ENCODE measurements around the gene SLC25A21. TPM values are rescaled to one million over a fixed set of nuclear protein-coding genes. Genes with fewer than 3 reads are reported as not detected.
A peak's percentile ranks its signal among the peaks of the same experiment; 100 is the strongest.

SLC25A21 gene
- total and polyA plus RNA-seq, 2 of the 13 experiments (the other 11 are each of a cell fraction or from before 2014, with no cell fraction given) = 1.9 to 2.9 TPM

- POLR2A ChIA-PET = no interaction called here
- Histone ChIP-seq H3K9me3 (ENCODE audit: low read length) (peaks cover 13% of the 10 kb centered on the region; the same call in 1 of the 2 replicates), H3K27ac (ENCODE audit: extremely low read length, insufficient read depth, low read length) (no peak overlapping the region), H3K4me3 (replicated peaks in 1 of 3; ENCODE audit: insufficient read depth in 1 of 3, low read depth in 2 of 3, low read length in 3 of 3) (no peak overlapping the region), H3K9ac (ENCODE audit: insufficient read depth, low read depth, low read length) (no peak overlapping the region), H4K20me1 (ENCODE audit: insufficient read depth, low read length) (no peaks in the 10 kb centered on the region), H3K79me2 (ENCODE audit: insufficient read depth, low read length) (no peaks in the 10 kb centered on the region), H2AFZ (ENCODE audit: low read length) (no peak overlapping the region), H3K4me1 (ENCODE audit: insufficient read depth, low read length) (no peaks in the 10 kb centered on the region), H3K4me2 (ENCODE audit: low read depth, low read length) (no peak overlapping the region), H3K27me3 (ENCODE audit: control insufficient read depth in 1 of 2, insufficient read depth in 2 of 2, low read length in 2 of 2) (no peaks in the 10 kb centered on the region), H3K36me3 (replicated peaks in 1 of 2; ENCODE audit: control insufficient read depth in 1 of 2, insufficient read depth in 2 of 2, low read length in 2 of 2) (no peaks in the 10 kb centered on the region)
- FAIRE-seq = no peak
- no TSS peak for BruUV-seq (replicated peaks)
- CTCF ChIA-PET (ENCODE audit: low intra/inter-chr PET ratio, low total read pairs) = no interaction called here
- WGBS (ENCODE audit: low lambda C conversion rate) = 38% methylated on average over 1 of the region's 1 CpG
- ATAC-seq = no peak
- intact Hi-C loops (cut with micrococcal nuclease; ENCODE audit: unreplicated experiment) (no loop called here), in situ Hi-C loops (cut with HindIII; ENCODE audit: extremely low pct_ligation_motif_present, low pct_unique_long_range_greater_than_20kb) (no loop called here)
- 0 out of 2 replicates have a peak, but pooled peaks have one; percentile 6 for TF ChIP-seq BCLAF1 (IDR thresholded peaks at IDR 0.05)
- no peak for TF ChIP-seq PCBP1 (IDR thresholded peaks at IDR 0.05; ENCODE audit: borderline replicate concordance, low read depth, low read length)
- DNase-seq (ENCODE audit: low spot score) = no peak
These were observed 386.9 kb downstream of the SLC25A21 start for GRCh38 chr14:36785511-36785910.

- in situ Hi-C loops (cut with HindIII; ENCODE audit: extremely low pct_ligation_motif_present, low pct_unique_long_range_greater_than_20kb) (no loop called here), intact Hi-C loops (cut with micrococcal nuclease; ENCODE audit: unreplicated experiment) (no loop called here)
- Histone ChIP-seq H3K36me3 (replicated peaks in 1 of 2; ENCODE audit: control insufficient read depth in 1 of 2, insufficient read depth in 2 of 2, low read length in 2 of 2) (no peaks in the 10 kb centered on the region), H3K79me2 (ENCODE audit: insufficient read depth, low read length) (no peaks in the 10 kb centered on the region), H2AFZ (ENCODE audit: low read length) (no peak overlapping the region), H3K9me3 (ENCODE audit: low read length) (peaks cover 13% of the 10 kb centered on the region; the same call in 1 of the 2 replicates), H3K4me3 (replicated peaks in 1 of 3; ENCODE audit: insufficient read depth in 1 of 3, low read depth in 2 of 3, low read length in 3 of 3) (no peak overlapping the region), H3K27me3 (ENCODE audit: control insufficient read depth in 1 of 2, insufficient read depth in 2 of 2, low read length in 2 of 2) (no peaks in the 10 kb centered on the region), H3K27ac (ENCODE audit: extremely low read length, insufficient read depth, low read length) (no peak overlapping the region), H3K9ac (ENCODE audit: insufficient read depth, low read depth, low read length) (no peak overlapping the region), H3K4me1 (ENCODE audit: insufficient read depth, low read length) (no peaks in the 10 kb centered on the region), H4K20me1 (ENCODE audit: insufficient read depth, low read length) (no peaks in the 10 kb centered on the region), H3K4me2 (ENCODE audit: low read depth, low read length) (no peak overlapping the region)
- no peak for DNase-seq (ENCODE audit: low spot score)
- no TSS peak for BruUV-seq (replicated peaks)
- ChIA-PET POLR2A (no interaction called here), CTCF (ENCODE audit: low intra/inter-chr PET ratio, low total read pairs) (no interaction called here)
- WGBS (ENCODE audit: low lambda C conversion rate) = 20% methylated on average over 1 of the region's 1 CpG
- ATAC-seq = no peak
- FAIRE-seq = no peak
- TF ChIP-seq DNMT1 (CRISPR knock-in tag; IDR thresholded peaks at IDR 0.05) (no peak), ZNF616 (CRISPR knock-in tag; IDR thresholded peaks at IDR 0.05; ENCODE audit: low read depth) (no peak), ZNF205 (CRISPR knock-in tag; IDR thresholded peaks at IDR 0.05) (no peak), SKIL (CRISPR knock-in tag; IDR thresholded peaks at IDR 0.05; ENCODE audit: borderline replicate concordance) (no peak), KDM5B (CRISPR knock-in tag; IDR thresholded peaks at IDR 0.05; ENCODE audit: borderline replicate concordance) (no peak), MYPOP (CRISPR knock-in tag; IDR thresholded peaks at IDR 0.05) (no peak), REPIN1 (CRISPR knock-in tag; IDR thresholded peaks at IDR 0.05; ENCODE audit: borderline replicate concordance, low read depth) (no peak), PBX2 (CRISPR knock-in tag; IDR thresholded peaks at IDR 0.05) (no peak)
These were observed 387.9 kb downstream of the SLC25A21 start for GRCh38 chr14:36784541-36784940.
